ENCODE data around the gene DYNLT1.

The DYNLT1 gene

GRCh38 chr6:158591134-158591809 lies 53.3 kb downstream of the DYNLT1 start:
- DNase-seq (ENCODE audit: low read depth) = no peak
- no peak overlapping the region for H3K4me3 ChIP-seq (ENCODE audit: low read depth, low read length)
- TF ChIP-seq, protein P1, sequence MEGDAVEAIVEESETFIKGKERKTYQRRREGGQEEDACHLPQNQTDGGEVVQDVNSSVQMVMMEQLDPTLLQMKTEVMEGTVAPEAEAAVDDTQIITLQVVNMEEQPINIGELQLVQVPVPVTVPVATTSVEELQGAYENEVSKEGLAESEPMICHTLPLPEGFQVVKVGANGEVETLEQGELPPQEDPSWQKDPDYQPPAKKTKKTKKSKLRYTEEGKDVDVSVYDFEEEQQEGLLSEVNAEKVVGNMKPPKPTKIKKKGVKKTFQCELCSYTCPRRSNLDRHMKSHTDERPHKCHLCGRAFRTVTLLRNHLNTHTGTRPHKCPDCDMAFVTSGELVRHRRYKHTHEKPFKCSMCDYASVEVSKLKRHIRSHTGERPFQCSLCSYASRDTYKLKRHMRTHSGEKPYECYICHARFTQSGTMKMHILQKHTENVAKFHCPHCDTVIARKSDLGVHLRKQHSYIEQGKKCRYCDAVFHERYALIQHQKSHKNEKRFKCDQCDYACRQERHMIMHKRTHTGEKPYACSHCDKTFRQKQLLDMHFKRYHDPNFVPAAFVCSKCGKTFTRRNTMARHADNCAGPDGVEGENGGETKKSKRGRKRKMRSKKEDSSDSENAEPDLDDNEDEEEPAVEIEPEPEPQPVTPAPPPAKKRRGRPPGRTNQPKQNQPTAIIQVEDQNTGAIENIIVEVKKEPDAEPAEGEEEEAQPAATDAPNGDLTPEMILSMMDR (IDR thresholded peaks at IDR 0.05; ENCODE audit: low read depth, low read length, missing control alignments) = no peak

GRCh38 chr6:158589366-158589765 lies 55.2 kb downstream of the DYNLT1 start:
- no peak for DNase-seq (ENCODE audit: low read depth)
- TF ChIP-seq, protein P1 (IDR thresholded peaks at IDR 0.05; ENCODE audit: low read depth, low read length, missing control alignments) = no peak
- H3K4me3 ChIP-seq (ENCODE audit: low read depth, low read length) = no peak overlapping the region

GRCh38 chr6:158586652-158587051 lies 57.9 kb downstream of the DYNLT1 start:
- no peak for DNase-seq (ENCODE audit: low read depth)
- no peak overlapping the region for H3K4me3 ChIP-seq (ENCODE audit: low read depth, low read length)
- TF ChIP-seq, protein P1 (IDR thresholded peaks at IDR 0.05; ENCODE audit: low read depth, low read length, missing control alignments) = no peak
